CD4-positive, alpha-beta T cell (primary cell): ENCODE results near the gene DHX15. TPM values are rescaled to one million over a fixed set of nuclear protein-coding genes. Genes with fewer than 3 reads are reported as not detected.

Source experiments
- ATAC-seq: fragments of 200-7000 bp; cut with Tn5 transposase; one replicate; pipeline ENCODE4 v1.10.0; 2022; ENCODE audit warnings: mild to moderate bottlenecking; ENCODE audit not compliant: poor library complexity
- CTCF ChIA-PET: fragments of 350-600 bp; sonication (Branson Sonifier 250); formaldehyde crosslinking; loops from one replicate; lab custom pipeline; 2021; ENCODE audit warnings: antibody characterized with exemption, inconsistent platforms; lab: Charles Lee
- POLR2A ChIA-PET: fragments of 350-600 bp; sonication (Branson Sonifier 250); formaldehyde crosslinking; loops from one replicate; lab custom pipeline; 2021; ENCODE audit warnings: antibody characterized with exemption, inconsistent platforms; lab: Charles Lee
- DNase-seq, 14 experiments: peaks; one replicate each; pipeline ENCODE4 v3.0.0-alpha.2; 2013 to 2020; ENCODE audit warnings: mixed read lengths in 2 of 14
- H3K27ac ChIP-seq, 2 donors: one replicate each; pipeline versions ENCODE4 v1.5.1 to v1.7.0; 2013; ENCODE audit warnings: low read length in 2 of 2, low read depth in 1 of 2, mild to moderate bottlenecking in 1 of 2
- H3K27me3 ChIP-seq, 2 experiments: 1 replicate in 1 of 2; 2 replicates in 1 of 2; pipeline versions ENCODE4 v1.6.1 to v1.7.0; 2013; ENCODE audit warnings: low read length in 2 of 2, control low read depth in 1 of 2, mild to moderate bottlenecking in 1 of 2, moderate library complexity in 1 of 2; ENCODE audit not compliant: insufficient read depth in 2 of 2, control insufficient read depth in 1 of 2
- H3K36me3 ChIP-seq: one replicate; pipeline ENCODE4 v1.6.1; 2013; ENCODE audit warnings: low read length, control low read depth; ENCODE audit not compliant: insufficient read depth
- H3K4me1 ChIP-seq: one replicate; pipeline ENCODE4 v1.6.1; 2013; ENCODE audit warnings: low read length, control low read depth; ENCODE audit not compliant: insufficient read depth
- H3K4me3 ChIP-seq: one replicate; pipeline ENCODE4 v1.5.1; 2013; ENCODE audit warnings: mild to moderate bottlenecking, low read length, moderate library complexity
- H3K9me3 ChIP-seq, 2 experiments: 1 replicate in 1 of 2; 2 replicates in 1 of 2; pipeline versions ENCODE4 v1.6.1 to v1.7.0; 2013; ENCODE audit warnings: low read length in 2 of 2, mild to moderate bottlenecking in 2 of 2, control low read depth in 1 of 2, moderate library complexity in 1 of 2; ENCODE audit not compliant: control insufficient read depth in 1 of 2, insufficient read depth in 1 of 2
- H3K27ac Mint-ChIP-seq: one replicate; pipeline ENCODE4 v1.8.0; 2020; ENCODE audit warnings: mixed read lengths
- H3K27me3 Mint-ChIP-seq: one replicate; pipeline ENCODE4 v1.8.0; 2021; ENCODE audit warnings: mixed read lengths
- H3K36me3 Mint-ChIP-seq: one replicate; pipeline ENCODE4 v1.8.0; 2021; ENCODE audit warnings: low read depth, mixed read lengths
- H3K4me1 Mint-ChIP-seq: one replicate; pipeline ENCODE4 v1.8.0; 2021; ENCODE audit warnings: low read depth, mixed read lengths
- H3K4me3 Mint-ChIP-seq: one replicate; pipeline ENCODE4 v1.8.0; 2020; ENCODE audit warnings: mild to moderate bottlenecking, mixed read lengths
- H3K9me3 Mint-ChIP-seq: one replicate; pipeline ENCODE4 v1.8.0; 2020; ENCODE audit warnings: mixed read lengths
- CTCF ChIP-seq: fragments of 200-600 bp; IDR thresholded peaks from one replicate; pipeline ENCODE4 v1.8.0; 2022; ENCODE audit warnings: antibody characterized with exemption, mild to moderate bottlenecking
- intact Hi-C, 2 experiments: fragments of 100-400 bp; cut with DNase I in 1 of 2; cut with micrococcal nuclease in 1 of 2; formaldehyde crosslinking; loops; one replicate each; pipeline versions ENCODE4 v1.15.1 to v1.9.0; 2023 to 2025; cut with DNase I, micrococcal nuclease
- total RNA-seq, 174 experiments: library from RNA in 2 of 174; stranded (reverse) in 2 of 174; gene quantifications; one replicate each; pipeline ENCODE4 v1.2.3 and lab custom pipeline; 2021 to 2026

The DHX15 gene
- total RNA-seq, 2 experiments from 2014 or later = 208 to 209 TPM

GRCh38 chr4:24604558-24605214, 20.3 kb upstream of the DHX15 start:
- Mint-ChIP-seq H3K27ac (no peak overlapping the region), H3K4me1 (peaks cover 6% of the 10 kb centered on the region), H3K36me3 (no peaks in the 10 kb centered on the region), H3K4me3 (no peak overlapping the region), H3K9me3 (no peaks in the 10 kb centered on the region), H3K27me3 (peaks cover 6% of the 10 kb centered on the region)
- H3K27ac ChIP-seq = no peak overlapping the region
- no peak overlapping the region for H3K4me3 ChIP-seq
- ChIA-PET CTCF (interaction anchor here (1.2 kb wide), 1 partner anchor 10 kb away, joined by 3 read pairs; no protein-coding TSS in a partner anchor), POLR2A (no interaction called here)
- H3K4me1 ChIP-seq = no peaks in the 10 kb centered on the region
- intact Hi-C loops = no loop called here
- H3K9me3 ChIP-seq = no peaks in the 10 kb centered on the region
- DNase-seq (no peak), ATAC-seq (no peak)
- TF ChIP-seq CTCF = no peak
- no peaks in the 10 kb centered on the region for H3K27me3 ChIP-seq
- no peaks in the 10 kb centered on the region for H3K36me3 ChIP-seq

GRCh38 chr4:24603343-24603742, 19.0 kb upstream of the DHX15 start:
- no peak overlapping the region for H3K27ac ChIP-seq
- H3K27ac Mint-ChIP-seq = no peak overlapping the region
- peaks cover 6% of the 10 kb centered on the region for H3K4me1 Mint-ChIP-seq
- H3K36me3 Mint-ChIP-seq = no peaks in the 10 kb centered on the region
- H3K9me3 Mint-ChIP-seq = no peaks in the 10 kb centered on the region
- H3K4me3 Mint-ChIP-seq = no peak overlapping the region
- no peaks in the 10 kb centered on the region for H3K27me3 ChIP-seq
- no peak for DNase-seq
- H3K9me3 ChIP-seq = peaks cover 0 to 6% of the 10 kb centered on the region in 2 experiments
- H3K36me3 ChIP-seq = no peaks in the 10 kb centered on the region
- ChIA-PET POLR2A (no interaction called here), CTCF (no interaction called here)
- H3K4me3 ChIP-seq = no peak overlapping the region
- intact Hi-C loops = no loop called here
- TF ChIP-seq CTCF = no peak
- no peak for ATAC-seq
- peaks cover 6% of the 10 kb centered on the region for H3K27me3 Mint-ChIP-seq
- no peaks in the 10 kb centered on the region for H3K4me1 ChIP-seq

GRCh38 chr4:24601121-24601520, 16.8 kb upstream of the DHX15 start:
- POLR2A ChIA-PET = no interaction called here
- peaks cover 6% of the 10 kb centered on the region for H3K4me1 Mint-ChIP-seq
- no peaks in the 10 kb centered on the region for H3K9me3 Mint-ChIP-seq

More at GRCh38 chr4:24601121-24601520, 16.8 kb upstream of the DHX15 start:
- Histone ChIP-seq H3K4me3 (no peak overlapping the region), H3K9me3 (peaks cover 0 to 9% of the 10 kb centered on the region in 2 experiments), H3K36me3 (no peaks in the 10 kb centered on the region), H3K4me1 (no peaks in the 10 kb centered on the region), H3K27me3 (no peaks in the 10 kb centered on the region), H3K27ac (no peak overlapping the region)
- TF ChIP-seq CTCF = no peak
- Mint-ChIP-seq H3K27ac (no peak overlapping the region), H3K27me3 (peaks cover 6% of the 10 kb centered on the region), H3K4me3 (no peak overlapping the region), H3K36me3 (no peaks in the 10 kb centered on the region)
- CTCF ChIA-PET = no interaction called here
- DNase-seq (no peak), ATAC-seq (no peak)
- intact Hi-C loops = no loop called here
